ENCODE measurements around the gene AUTS2. TPM values are rescaled to one million over a fixed set of nuclear protein-coding genes. Genes with fewer than 3 reads are reported as not detected.

The AUTS2 gene
- total and polyA plus RNA-seq, 9 of the 15 experiments (the other 6 are each of a cell fraction or from before 2014, with no cell fraction given), result 0.58 TPM; not detected in 8

DNA sequence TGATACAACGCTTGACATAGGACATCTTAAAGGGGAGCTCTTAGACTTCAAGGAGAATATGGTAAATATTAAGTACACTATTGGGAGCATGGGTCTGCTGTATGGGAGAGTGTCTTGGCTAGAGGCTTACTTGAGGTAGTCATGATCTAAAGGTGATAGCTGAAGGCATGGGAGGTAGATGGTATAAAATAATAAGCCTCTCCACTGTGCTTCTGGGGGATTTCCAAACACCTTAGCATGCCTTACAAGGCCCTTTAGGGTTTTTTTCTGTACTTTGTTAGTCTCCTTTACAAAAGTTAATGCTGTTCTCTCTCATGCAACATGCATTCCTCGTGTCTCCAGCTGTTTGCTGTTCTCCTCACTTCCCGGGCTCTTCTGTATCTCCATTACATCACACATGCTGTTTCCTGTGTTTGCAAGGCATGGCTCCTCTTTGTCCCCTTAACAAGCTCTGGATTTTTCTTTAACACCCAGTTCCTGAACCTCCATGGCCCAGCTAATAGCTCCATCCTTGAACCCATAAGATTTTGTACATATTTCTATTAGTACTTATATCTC, 449.7 kb downstream of the AUTS2 start:
- in situ Hi-C loops (cut with MboI), result no loop called here
- WGBS (ENCODE audit: insufficient coverage, low coverage, missing lambda C conversion rate), result 0% methylated on average over 3 of the region's 3 CpGs
- ATAC-seq, result no peak

DNA sequence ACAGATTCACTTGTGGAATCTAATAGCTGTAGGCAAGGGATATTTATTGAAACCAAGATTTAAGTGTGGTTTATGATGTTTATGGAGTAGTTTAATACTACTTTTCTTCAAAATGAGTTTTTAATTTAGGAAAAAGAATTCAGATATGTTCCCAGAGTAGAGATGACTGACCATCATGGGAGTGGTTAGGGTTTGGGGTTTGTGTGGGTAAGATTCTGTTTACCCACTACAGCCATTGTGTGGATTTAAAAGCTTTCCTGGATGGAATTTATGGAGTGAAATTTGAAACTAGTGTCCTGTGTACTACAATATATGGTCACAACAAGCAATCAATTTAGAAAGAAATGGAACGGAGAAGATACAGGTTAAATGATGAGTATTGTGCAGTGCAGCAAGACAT, 453.5 kb downstream of the AUTS2 start:
- Histone ChIP-seq H3K27ac (ENCODE audit: extremely low read depth, low read depth, low read length) (no peak overlapping the region), H3K4me3 (no peak overlapping the region), H3K4me2 (ENCODE audit: insufficient read depth, low read length) (no peak overlapping the region), H3K9ac (ENCODE audit: insufficient read depth in 1 of 2, low read depth in 2 of 2, low read length in 2 of 2) (no peak overlapping the region), H3K9me3 (replicated peaks; ENCODE audit: control insufficient read depth, insufficient read depth, low read depth, low read length) (no peaks in the 10 kb centered on the region), H3K27me3 (ENCODE audit: control insufficient read depth in 2 of 2, insufficient read depth in 2 of 2, low read length in 2 of 2) (no peaks in the 10 kb centered on the region), H2AFZ (ENCODE audit: low read depth, low read length) (no peak overlapping the region), H3K36me3 (ENCODE audit: control insufficient read depth, insufficient read depth, low read length) (no peaks in the 10 kb centered on the region), H3K9me1 (ENCODE audit: control insufficient read depth, insufficient read depth, low read length) (no peaks in the 10 kb centered on the region), H3K4me1 (replicated peaks in 1 of 2; ENCODE audit: control insufficient read depth in 2 of 2, insufficient read depth in 2 of 2, low read length in 2 of 2) (no peaks in the 10 kb centered on the region), H4K20me1 (replicated peaks; ENCODE audit: control insufficient read depth, insufficient read depth, low read length) (no peaks in the 10 kb centered on the region), H3K79me2 (ENCODE audit: control insufficient read depth, insufficient read depth, low read length) (no peaks in the 10 kb centered on the region)
- no TSS peak for BruUV-seq (replicated peaks)
- no peak for FAIRE-seq
- ChIA-PET CTCF (ENCODE audit: low intra/inter-chr PET ratio) (no interaction called here), POLR2A (interaction anchor here (0.7 kb wide), 1 partner anchor 40 kb away, joined by 3 read pairs; no protein-coding TSS in a partner anchor)
- intact Hi-C loops (cut with micrococcal nuclease) (no loop called here), in situ Hi-C loops (cut with MboI) (no loop called here)
- DNase-seq (ENCODE audit: extremely low read depth in 1 of 4, low spot score in 3 of 4), result no peak
- WGBS (ENCODE audit: insufficient coverage, low coverage, missing lambda C conversion rate), result 0% methylated on average over 1 of the region's 1 CpG
- no peak for ATAC-seq
- TF ChIP-seq CCAR2 (IDR thresholded peaks at IDR 0.05; ENCODE audit: low read depth, low read length) (no peak), ZNF551 (CRISPR knock-in tag; IDR thresholded peaks at IDR 0.05) (no peak), BRD9 (IDR thresholded peaks at IDR 0.05; ENCODE audit: low read depth, partially characterized antibody) (no peak), BACH1 (tag; IDR thresholded peaks at IDR 0.05) (no peak), HNRNPH1 (optimal IDR thresholded peaks at IDR 0.05; ENCODE audit: low read depth, low read length) (no peak), PHB (CRISPR knock-in tag; IDR thresholded peaks at IDR 0.05) (no peak), SUPT5H (IDR thresholded peaks at IDR 0.05) (no peak), EP400 (IDR thresholded peaks at IDR 0.05) (no peak), L3MBTL2 (IDR thresholded peaks at IDR 0.05) (no peak), MAFK (IDR thresholded peaks at IDR 0.05; ENCODE audit: low read length) (no peak), ZBTB17 (CRISPR knock-in tag; IDR thresholded peaks at IDR 0.05) (no peak), NCOA6 (IDR thresholded peaks at IDR 0.05) (no peak), NBN (IDR thresholded peaks at IDR 0.05; ENCODE audit: low read depth) (no peak), SIRT6 (IDR thresholded peaks at IDR 0.05; ENCODE audit: low read depth, low read length) (no peak), GABPA (tag; conservative IDR thresholded peaks at IDR 0.05; ENCODE audit: low read depth) (no peak)

More for the DNA sequence above, 449.7 kb downstream of the AUTS2 start:
- no peak overlapping the region for H3K9ac ChIP-seq (ENCODE audit: insufficient read depth in 1 of 2, low read depth in 2 of 2, low read length in 2 of 2)
- DNase-seq (ENCODE audit: extremely low read depth in 1 of 4, low spot score in 3 of 4) (no peak), FAIRE-seq (no peak)
- intact Hi-C loops (cut with micrococcal nuclease), result no loop called here
- no peak overlapping the region for H2AFZ ChIP-seq (ENCODE audit: low read depth, low read length)
- TF ChIP-seq, protein P1, sequence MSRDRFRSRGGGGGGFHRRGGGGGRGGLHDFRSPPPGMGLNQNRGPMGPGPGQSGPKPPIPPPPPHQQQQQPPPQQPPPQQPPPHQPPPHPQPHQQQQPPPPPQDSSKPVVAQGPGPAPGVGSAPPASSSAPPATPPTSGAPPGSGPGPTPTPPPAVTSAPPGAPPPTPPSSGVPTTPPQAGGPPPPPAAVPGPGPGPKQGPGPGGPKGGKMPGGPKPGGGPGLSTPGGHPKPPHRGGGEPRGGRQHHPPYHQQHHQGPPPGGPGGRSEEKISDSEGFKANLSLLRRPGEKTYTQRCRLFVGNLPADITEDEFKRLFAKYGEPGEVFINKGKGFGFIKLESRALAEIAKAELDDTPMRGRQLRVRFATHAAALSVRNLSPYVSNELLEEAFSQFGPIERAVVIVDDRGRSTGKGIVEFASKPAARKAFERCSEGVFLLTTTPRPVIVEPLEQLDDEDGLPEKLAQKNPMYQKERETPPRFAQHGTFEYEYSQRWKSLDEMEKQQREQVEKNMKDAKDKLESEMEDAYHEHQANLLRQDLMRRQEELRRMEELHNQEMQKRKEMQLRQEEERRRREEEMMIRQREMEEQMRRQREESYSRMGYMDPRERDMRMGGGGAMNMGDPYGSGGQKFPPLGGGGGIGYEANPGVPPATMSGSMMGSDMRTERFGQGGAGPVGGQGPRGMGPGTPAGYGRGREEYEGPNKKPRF (IDR thresholded peaks at IDR 0.05; ENCODE audit: low read depth, low read length), result no peak
- no peak for TF ChIP-seq TSC22D4 (tag; IDR thresholded peaks at IDR 0.05)
- H3K36me3 ChIP-seq (ENCODE audit: control insufficient read depth, insufficient read depth, low read length), result no peaks in the 10 kb centered on the region
- H4K20me1 ChIP-seq (replicated peaks; ENCODE audit: control insufficient read depth, insufficient read depth, low read length), result no peaks in the 10 kb centered on the region
- no peak overlapping the region for H3K4me2 ChIP-seq (ENCODE audit: insufficient read depth, low read length)
- H3K4me1 ChIP-seq (replicated peaks in 1 of 2; ENCODE audit: control insufficient read depth in 2 of 2, insufficient read depth in 2 of 2, low read length in 2 of 2), result no peaks in the 10 kb centered on the region
- H3K79me2 ChIP-seq (ENCODE audit: control insufficient read depth, insufficient read depth, low read length), result no peaks in the 10 kb centered on the region
- CTCF ChIA-PET (ENCODE audit: low intra/inter-chr PET ratio), result no interaction called here
- no TSS peak for BruUV-seq (replicated peaks)
- no peaks in the 10 kb centered on the region for H3K9me3 ChIP-seq (replicated peaks; ENCODE audit: control insufficient read depth, insufficient read depth, low read depth, low read length)
- no peaks in the 10 kb centered on the region for H3K9me1 ChIP-seq (ENCODE audit: control insufficient read depth, insufficient read depth, low read length)
- no peak overlapping the region for H3K4me3 ChIP-seq
- POLR2A ChIA-PET, result interaction anchor here (0.7 kb wide), 1 partner anchor 19 kb away, joined by 3 read pairs; no protein-coding TSS in a partner anchor
- H3K27me3 ChIP-seq (ENCODE audit: control insufficient read depth in 2 of 2, insufficient read depth in 2 of 2, low read length in 2 of 2), result no peaks in the 10 kb centered on the region
- H3K27ac ChIP-seq (ENCODE audit: extremely low read depth, low read depth, low read length), result no peak overlapping the region
